ENCODE data around the gene TNFSF11.

The TNFSF11 gene

DNA sequence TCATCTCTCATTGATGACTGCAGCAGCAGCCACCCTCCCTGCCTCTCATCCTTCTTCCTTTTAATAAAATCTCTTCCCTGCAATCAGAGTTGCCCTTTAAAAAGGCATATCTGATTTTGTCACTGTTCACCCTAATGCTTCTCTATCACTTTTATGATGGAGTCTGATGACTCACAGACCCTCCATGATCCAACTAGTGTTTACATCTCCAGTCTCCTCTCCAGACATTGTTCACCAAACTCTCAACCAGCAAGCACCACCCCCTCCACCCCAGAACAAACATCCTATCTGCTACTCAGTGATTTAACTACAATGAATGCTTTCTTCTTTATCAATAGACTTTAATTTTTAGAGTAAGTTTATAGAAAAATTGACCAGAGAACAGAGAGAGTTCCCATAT, 59.5 kb downstream of the TNFSF11 start:
- no peaks in the 10 kb centered on the region for H3K27me3 ChIP-seq (ENCODE audit: insufficient read depth, low read length, poor library complexity, severe bottlenecking)
- no peak for TF ChIP-seq EZH2phosphoT487 (IDR thresholded peaks at IDR 0.05; ENCODE audit: borderline replicate concordance)
- TF ChIP-seq, protein P1, sequence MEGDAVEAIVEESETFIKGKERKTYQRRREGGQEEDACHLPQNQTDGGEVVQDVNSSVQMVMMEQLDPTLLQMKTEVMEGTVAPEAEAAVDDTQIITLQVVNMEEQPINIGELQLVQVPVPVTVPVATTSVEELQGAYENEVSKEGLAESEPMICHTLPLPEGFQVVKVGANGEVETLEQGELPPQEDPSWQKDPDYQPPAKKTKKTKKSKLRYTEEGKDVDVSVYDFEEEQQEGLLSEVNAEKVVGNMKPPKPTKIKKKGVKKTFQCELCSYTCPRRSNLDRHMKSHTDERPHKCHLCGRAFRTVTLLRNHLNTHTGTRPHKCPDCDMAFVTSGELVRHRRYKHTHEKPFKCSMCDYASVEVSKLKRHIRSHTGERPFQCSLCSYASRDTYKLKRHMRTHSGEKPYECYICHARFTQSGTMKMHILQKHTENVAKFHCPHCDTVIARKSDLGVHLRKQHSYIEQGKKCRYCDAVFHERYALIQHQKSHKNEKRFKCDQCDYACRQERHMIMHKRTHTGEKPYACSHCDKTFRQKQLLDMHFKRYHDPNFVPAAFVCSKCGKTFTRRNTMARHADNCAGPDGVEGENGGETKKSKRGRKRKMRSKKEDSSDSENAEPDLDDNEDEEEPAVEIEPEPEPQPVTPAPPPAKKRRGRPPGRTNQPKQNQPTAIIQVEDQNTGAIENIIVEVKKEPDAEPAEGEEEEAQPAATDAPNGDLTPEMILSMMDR (conservative IDR thresholded peaks at IDR 0.05; ENCODE audit: low read length): no peak
- H3K4me3 ChIP-seq (ENCODE audit: low read length, poor library complexity, severe bottlenecking): no peak overlapping the region
- H3K9ac ChIP-seq (ENCODE audit: low read depth, low read length, poor library complexity, severe bottlenecking): no peak overlapping the region
- H3K4me2 ChIP-seq (ENCODE audit: low read depth, low read length, poor library complexity, severe bottlenecking): no peak overlapping the region
- H3K36me3 ChIP-seq (ENCODE audit: insufficient read depth, low read length): no peaks in the 10 kb centered on the region
- no peak overlapping the region for H2AFZ ChIP-seq (ENCODE audit: low read length)
- H3K9me3 ChIP-seq (ENCODE audit: insufficient read depth, low read depth, low read length): no peaks in the 10 kb centered on the region
- H3K79me2 ChIP-seq (ENCODE audit: insufficient read depth, low read length): no peaks in the 10 kb centered on the region
- H4K20me1 ChIP-seq (ENCODE audit: insufficient read depth, low read length, poor library complexity, severe bottlenecking): no peaks in the 10 kb centered on the region
- no peaks in the 10 kb centered on the region for H3K4me1 ChIP-seq (ENCODE audit: insufficient read depth, low read length, poor library complexity, severe bottlenecking)
- no peaks in the 10 kb centered on the region for H3K9me2 ChIP-seq (replicated peaks; ENCODE audit: low read depth, low read length)
- H3F3A ChIP-seq (ENCODE audit: low read depth): no peaks in the 10 kb centered on the region

DNA sequence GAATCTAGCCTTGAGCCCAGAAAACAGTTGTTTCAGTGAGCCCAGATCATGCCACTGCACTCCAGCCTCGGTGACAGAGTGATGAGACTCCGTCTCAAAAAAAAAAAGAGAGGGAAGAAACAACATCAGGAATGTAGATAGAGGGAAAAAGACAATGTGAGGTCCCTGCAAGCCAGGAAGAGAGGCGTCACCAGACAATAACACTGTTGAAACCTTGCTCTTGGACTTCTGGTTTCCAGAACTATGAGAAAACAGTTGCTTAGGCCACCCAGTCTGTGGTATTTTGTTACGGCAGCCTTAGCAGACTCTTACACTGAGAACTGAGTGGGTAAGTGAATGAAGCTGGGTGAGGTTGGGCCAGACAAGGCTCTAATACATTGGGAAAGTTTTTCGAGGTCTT, 64.1 kb downstream of the TNFSF11 start:
- Histone ChIP-seq H3K4me3 (ENCODE audit: low read length, poor library complexity, severe bottlenecking) (no peak overlapping the region), H3K9me2 (replicated peaks; ENCODE audit: low read depth, low read length) (no peaks in the 10 kb centered on the region), H2AFZ (ENCODE audit: low read length) (no peak overlapping the region), H3K9ac (ENCODE audit: low read depth, low read length, poor library complexity, severe bottlenecking) (no peak overlapping the region), H3K4me1 (ENCODE audit: insufficient read depth, low read length, poor library complexity, severe bottlenecking) (no peaks in the 10 kb centered on the region), H4K20me1 (ENCODE audit: insufficient read depth, low read length, poor library complexity, severe bottlenecking) (no peaks in the 10 kb centered on the region), H3K36me3 (ENCODE audit: insufficient read depth, low read length) (no peaks in the 10 kb centered on the region), H3F3A (ENCODE audit: low read depth) (no peaks in the 10 kb centered on the region), H3K27me3 (ENCODE audit: insufficient read depth, low read length, poor library complexity, severe bottlenecking) (no peaks in the 10 kb centered on the region), H3K79me2 (ENCODE audit: insufficient read depth, low read length) (no peaks in the 10 kb centered on the region), H3K4me2 (ENCODE audit: low read depth, low read length, poor library complexity, severe bottlenecking) (no peak overlapping the region), H3K9me3 (ENCODE audit: insufficient read depth, low read depth, low read length) (no peaks in the 10 kb centered on the region; the same call in 1 of the 2 replicates)
- TF ChIP-seq EZH2phosphoT487 (IDR thresholded peaks at IDR 0.05; ENCODE audit: borderline replicate concordance): no peak
- TF ChIP-seq, protein P1 (conservative IDR thresholded peaks at IDR 0.05; ENCODE audit: low read length): no peak

DNA sequence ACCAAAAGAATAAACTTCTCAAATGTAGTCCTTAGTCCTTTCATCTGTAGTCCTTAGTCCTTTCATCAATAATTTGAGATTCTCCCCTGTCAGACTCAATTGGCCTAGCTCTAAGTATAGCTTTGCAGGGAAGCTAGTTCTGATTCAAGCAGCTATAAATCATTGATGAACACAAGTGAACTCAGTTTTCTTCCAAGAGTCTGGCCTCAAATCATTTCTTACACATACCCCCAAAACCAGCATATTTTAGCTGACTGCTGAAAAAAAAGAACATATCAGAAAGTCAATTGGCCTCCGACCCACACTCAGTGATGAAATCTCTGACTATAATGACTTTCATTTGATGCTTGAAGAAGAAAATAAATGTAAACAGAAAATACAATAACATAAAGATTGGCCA, 64.9 kb downstream of the TNFSF11 start:
- no peak overlapping the region for H3K4me3 ChIP-seq (ENCODE audit: low read length, poor library complexity, severe bottlenecking)
- H4K20me1 ChIP-seq (ENCODE audit: insufficient read depth, low read length, poor library complexity, severe bottlenecking): no peaks in the 10 kb centered on the region
- H3K9ac ChIP-seq (ENCODE audit: low read depth, low read length, poor library complexity, severe bottlenecking): no peak overlapping the region
- H2AFZ ChIP-seq (ENCODE audit: low read length): no peak overlapping the region
- no peaks in the 10 kb centered on the region for H3K9me2 ChIP-seq (replicated peaks; ENCODE audit: low read depth, low read length)
- no peaks in the 10 kb centered on the region for H3K36me3 ChIP-seq (ENCODE audit: insufficient read depth, low read length)
- H3K4me2 ChIP-seq (ENCODE audit: low read depth, low read length, poor library complexity, severe bottlenecking): no peak overlapping the region
- no peaks in the 10 kb centered on the region for H3K4me1 ChIP-seq (ENCODE audit: insufficient read depth, low read length, poor library complexity, severe bottlenecking)
- H3K9me3 ChIP-seq (ENCODE audit: insufficient read depth, low read depth, low read length): no peaks in the 10 kb centered on the region; the same call in 1 of the 2 replicates
- no peaks in the 10 kb centered on the region for H3F3A ChIP-seq (ENCODE audit: low read depth)
- no peaks in the 10 kb centered on the region for H3K27me3 ChIP-seq (ENCODE audit: insufficient read depth, low read length, poor library complexity, severe bottlenecking)
- TF ChIP-seq EZH2phosphoT487 (IDR thresholded peaks at IDR 0.05; ENCODE audit: borderline replicate concordance): no peak
- TF ChIP-seq, protein P1 (conservative IDR thresholded peaks at IDR 0.05; ENCODE audit: low read length): no peak
- no peaks in the 10 kb centered on the region for H3K79me2 ChIP-seq (ENCODE audit: insufficient read depth, low read length)

Measured in Loucy (cell line).